Fibroblast of skin of right biceps (primary cell): Measurements from ENCODE around the gene PRR33.
A peak's percentile ranks its signal among the peaks of the same experiment; 100 is the strongest.
"Not testable (repeated sequence)": the region's sequence is repeated elsewhere in the genome, so short reads cannot be mapped to it uniquely, and the experiment has no call there.

Experiments used
- DNase-seq: peaks from one replicate; pipeline ENCODE4 v3.0.0-alpha.2; 2013

The PRR33 gene

GRCh38 chr11:1891831-1892115 is at the start of gene PRR33:
TSS of gene PRR33 (minus strand) at chr11:1891895. CDS start at chr11:1890584, 1,311 bp downstream.
- no peak for DNase-seq

DNA sequence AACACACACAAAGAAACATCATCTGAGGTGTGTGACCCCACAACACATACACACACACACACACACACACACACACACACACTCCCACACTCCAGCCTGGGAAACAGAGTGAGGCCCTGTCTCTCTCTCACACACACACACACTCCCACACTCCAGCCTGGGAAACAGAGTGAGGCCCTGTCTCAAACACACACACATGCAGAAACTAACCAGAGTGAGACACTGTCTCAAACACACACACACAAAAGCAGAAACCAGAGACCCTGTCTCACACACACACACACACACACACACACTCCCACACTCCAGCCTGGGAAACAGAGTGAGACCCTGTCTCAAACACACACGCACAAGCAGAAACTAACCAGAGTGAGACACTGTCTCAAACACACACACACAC is 48.1 kb upstream of the PRR33 start:
- DNase-seq: not testable (repeated sequence)

GRCh38 chr11:1939006-1939625 is 47.4 kb upstream of the PRR33 start:
- peak; percentile 34 for DNase-seq

DNA sequence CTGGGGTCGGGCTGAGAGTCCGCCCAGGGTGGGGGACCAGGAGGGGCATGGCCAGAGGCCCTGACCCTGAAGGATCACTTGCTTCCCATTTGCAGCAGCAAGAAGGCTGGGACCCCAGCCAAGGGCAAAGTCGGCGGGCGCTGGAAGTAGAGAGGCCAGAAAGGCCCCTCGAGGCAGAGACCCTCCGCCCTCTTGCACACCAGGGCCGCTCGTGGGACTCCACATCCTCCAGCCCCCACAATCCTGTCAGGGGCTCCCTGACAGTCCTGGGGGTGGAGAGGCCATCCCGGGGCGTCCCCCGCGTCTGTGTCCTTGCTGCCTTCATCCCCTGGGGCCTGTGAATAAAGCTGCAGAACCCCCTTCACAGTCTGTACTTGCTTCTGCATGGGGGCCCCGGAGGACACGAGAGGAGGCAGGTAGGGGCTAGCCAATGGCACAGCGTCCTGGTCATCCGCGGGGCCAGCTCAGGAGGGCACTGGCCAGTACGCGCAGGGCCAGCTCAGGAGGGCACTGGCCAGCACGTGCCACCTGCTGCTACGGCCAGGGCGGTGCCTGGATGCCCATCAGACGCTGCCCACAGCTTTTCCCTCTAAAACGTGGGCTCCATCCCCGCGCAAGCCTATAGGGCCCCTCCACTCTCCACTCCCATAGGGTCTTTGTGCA is 46.8 kb upstream of the PRR33 start:
- no peak for DNase-seq

DNA sequence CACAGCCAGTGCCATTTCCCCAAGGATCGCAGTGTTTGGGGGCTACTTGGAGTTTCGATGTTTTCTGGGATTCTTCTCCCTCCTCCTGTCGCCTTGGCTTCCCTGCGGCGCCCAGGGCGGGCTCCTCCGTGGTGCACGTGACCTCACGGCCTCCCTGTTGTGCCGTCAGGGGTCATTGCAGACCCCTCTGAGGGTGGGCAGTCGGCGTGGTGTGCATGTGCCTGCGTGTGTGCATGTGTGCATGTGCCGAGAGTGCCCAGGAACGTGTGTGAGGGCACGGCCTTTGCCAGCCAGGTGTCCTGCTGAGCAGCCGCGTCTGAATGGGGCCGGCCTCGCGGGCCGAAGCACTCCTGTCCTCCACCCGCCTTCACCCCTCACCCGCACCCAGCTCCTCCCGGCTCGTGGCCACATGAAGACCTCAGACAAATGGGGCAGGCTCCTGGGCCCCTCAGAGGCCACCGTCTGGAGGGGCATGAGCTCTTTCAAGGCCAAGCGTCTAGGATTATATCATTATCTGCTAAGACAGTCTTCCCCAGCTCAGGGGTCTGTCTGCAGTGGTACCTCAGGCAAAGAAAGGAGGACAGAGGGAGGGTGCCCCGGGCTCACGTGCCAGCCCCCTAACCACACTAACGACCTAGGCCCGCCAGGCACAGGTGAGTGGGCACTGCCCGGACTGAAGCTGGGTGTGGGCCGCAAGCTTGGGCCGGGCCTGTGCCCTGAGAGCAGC is 46.1 kb upstream of the PRR33 start:
- DNase-seq: no peak

GRCh38 chr11:1936781-1937615 is 45.3 kb upstream of the PRR33 start:
- DNase-seq: no peak

DNA sequence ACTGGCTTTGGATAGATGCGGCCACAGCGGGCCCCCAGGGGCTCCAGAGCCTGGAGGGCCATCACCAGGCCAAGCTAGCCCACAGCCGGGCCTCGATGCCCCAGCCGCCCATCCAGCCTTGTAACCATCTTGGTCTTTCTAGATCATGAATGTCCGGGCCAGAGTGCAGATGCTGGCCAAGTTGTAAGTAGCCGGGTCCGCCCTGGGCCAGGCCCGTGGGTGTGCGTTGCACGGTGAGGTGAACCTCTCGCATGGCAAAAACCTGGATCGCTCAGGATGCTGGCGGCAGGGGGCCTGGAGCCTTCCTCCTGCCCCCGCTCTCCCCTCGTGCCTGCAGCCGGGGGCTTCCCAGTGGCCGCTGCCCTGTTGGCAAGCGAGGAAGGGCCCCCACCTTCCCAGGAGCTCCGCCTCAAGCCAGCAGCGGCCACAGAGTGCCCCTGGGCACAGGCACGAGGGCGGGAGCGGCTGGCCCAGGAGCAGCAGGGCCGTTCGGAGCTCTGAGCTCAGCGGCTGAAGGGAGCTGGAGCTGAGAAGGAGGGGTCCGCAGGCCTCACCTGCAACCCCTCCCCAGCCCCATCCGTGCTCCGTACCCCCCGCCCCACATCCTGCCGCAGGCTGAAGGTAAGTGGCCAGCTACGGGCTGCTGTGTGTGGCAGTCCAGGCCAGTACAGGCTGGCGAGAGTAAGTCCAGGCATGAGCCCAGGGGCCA is 44.5 kb upstream of the PRR33 start:
- no peak for DNase-seq

DNA sequence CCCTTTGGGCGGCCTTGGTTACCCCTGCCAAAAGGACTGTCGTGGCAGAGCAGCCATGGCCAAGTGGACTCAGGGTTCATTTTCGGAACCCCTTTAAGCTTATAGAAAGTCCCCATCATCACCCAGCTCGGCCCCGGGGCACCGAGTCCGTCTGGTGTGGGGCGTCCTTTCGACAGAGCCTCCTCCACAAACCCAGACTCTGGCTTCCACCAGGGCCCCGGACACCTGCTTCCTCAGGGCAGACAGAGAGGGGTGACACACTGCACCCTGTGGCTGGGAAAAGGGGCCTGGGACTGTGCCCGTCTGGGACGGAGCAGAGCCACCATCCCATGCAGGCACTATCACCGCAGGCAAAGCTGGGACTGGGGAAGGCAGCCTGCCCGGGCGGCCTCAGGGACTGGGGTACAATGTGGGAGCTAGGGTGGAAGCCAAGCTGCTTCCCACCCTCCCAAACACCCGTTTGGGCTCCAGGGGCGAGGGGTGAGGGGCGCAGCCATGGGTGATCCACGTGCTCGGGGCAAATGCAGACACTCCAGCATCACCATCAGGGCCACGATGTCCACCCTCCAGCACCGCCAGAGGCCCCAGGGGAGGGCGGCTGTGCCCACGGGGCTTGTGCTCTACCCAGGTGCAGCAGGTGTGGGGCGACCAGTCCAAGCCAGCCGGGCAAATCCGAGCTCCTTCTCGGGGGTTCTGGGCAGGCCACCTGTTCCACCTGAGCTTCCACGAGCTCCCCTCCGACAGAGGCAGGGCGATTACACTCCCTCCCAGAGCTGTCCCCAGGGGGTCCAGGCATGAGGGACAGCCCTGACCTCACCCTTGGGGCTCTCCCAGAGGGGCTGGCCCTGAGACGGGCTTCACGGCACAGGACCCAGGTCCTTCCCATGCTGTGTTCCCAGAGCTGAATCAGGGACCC is 43.7 kb upstream of the PRR33 start:
- no peak for DNase-seq

GRCh38 chr11:1934335-1935155 is 42.9 kb upstream of the PRR33 start:
- no peak for DNase-seq

- DNase-seq: no peak
Observed at GRCh38 chr11:1933416-1934334, 42.0 kb upstream of the PRR33 start.

DNA sequence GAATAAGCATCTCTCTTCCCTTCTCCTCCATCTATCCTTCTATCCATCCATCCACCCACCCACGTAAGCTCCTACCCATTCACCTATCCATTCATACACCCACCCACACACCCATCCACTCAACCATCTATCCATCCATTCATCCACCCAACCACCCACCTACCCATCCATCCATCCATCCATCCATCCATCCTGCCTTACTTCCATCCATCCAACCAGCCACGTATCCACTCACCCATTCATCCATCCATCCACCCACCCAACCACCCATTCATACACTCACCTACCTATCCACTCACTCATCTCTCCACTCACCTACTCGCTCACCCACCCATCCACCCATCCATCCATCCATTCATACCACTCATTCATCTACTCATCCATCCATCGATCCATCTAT is 41.0 kb upstream of the PRR33 start:
- DNase-seq: no peak

- DNase-seq: no peak
Observed at GRCh38 chr11:1932105-1932480, 40.4 kb upstream of the PRR33 start.

GRCh38 chr11:1931341-1932104 is 39.8 kb upstream of the PRR33 start:
- peak; percentile 69 for DNase-seq

GRCh38 chr11:1930462-1930830 is 38.8 kb upstream of the PRR33 start:
- no peak for DNase-seq

DNA sequence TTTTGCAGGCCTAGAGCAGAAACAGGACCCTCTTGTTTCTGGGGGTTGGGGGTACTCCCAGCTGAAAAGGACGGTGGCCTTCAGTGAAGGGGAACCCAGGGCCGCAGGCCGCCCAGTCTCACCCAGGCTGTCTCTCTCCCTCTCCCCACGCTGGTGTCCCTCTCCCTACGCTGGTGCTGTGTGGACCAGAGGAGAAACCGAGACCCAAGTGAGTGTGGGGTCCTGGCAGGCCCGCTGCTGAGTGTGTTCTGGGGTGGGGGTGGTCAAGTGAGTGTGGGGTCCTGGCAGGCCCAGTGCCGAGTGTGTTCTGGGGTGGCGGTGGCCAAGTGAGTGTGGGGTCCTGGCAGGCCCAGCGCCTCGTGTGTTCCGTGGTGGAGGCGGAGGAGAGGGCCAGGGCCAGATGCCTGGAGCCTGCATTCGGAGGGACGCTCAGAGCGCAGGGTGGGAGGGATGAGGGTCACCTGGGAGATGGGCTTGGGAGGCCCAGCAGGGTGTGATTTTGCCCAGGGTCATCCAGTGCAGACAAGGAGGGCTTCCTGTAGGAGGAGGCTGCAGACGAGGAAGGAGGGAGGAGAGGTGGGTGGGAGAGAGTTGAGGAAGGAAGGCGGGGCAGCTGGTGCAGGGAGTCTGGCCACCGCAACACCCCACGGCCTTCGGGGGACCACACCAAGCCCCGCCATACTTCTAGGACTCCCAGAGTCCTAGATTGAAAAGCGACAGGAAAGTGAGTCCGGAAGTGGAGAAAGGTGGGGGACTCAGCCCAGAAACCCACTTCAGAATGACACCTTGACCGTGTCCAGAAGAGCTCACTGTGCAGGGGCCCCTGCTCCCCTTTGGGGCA is 38.1 kb upstream of the PRR33 start:
- no peak for DNase-seq

DNA sequence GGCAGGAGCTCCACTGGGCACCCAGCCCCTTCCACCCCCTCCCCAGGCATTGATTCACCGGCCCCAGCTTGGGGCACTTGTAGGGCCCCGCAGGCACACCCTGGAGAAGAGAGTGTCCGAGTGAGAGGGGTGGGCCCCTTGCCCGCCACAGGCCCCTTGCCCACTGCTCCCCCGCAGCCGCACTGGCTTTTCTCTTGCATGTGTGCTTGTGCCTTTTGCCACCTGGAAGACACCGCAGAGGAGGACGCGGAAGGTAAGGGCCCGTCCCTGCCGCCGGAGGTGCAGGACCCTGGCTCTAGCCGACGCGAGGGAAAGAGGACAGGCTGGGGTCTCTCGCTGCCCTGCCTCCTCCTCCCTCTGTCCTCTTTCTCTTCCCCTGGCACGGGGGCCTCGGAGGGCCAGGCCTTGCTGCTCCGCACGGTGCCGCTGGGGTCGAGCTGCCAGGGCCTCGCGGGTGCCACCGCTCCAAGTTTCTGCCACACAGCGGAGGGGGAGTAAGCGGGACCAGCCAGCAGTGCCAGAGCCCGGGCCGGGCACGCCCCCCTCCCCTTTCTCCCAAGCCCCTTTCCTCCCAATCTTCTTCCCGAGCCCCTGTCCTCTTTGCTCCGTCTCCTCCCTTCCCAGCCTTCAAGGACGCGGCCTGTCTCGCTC is 37.3 kb upstream of the PRR33 start:
- no peak for DNase-seq

DNA sequence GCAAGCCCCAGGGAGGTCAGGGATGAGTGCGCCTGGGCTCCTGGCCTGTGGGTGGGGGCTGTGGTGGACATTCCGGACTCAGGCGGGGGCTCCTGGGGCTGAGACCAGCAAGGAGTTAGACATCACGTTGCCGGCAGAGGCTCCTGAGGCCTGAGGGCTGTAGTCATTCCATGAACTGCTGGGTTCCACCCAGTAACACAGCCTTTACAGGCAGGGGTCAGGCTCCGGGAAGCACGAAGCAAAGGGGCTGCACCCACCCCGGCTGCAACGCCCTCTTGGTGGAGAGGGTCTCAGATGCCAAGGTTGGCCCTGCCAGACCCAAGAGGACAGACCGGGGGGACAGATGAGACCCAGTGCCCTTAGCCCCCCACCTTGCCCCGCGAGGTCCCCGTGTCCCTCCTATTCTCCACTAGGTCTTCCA is 36.8 kb upstream of the PRR33 start:
- DNase-seq: no peak
